Calu3 (cell line): ENCODE measurements around the gene SDC4. TPM values are rescaled to one million over a fixed set of nuclear protein-coding genes. Genes with fewer than 3 reads are reported as not detected.

Experiments
- Bru-seq: library from RNA; stranded (reverse); fragments of 400-500 nt; gene quantifications from one replicate; lab custom pipeline; 2021; lab: Mats Ljungman, UMichigan
- BruChase-seq, 2 experiments: library from RNA; stranded (reverse); fragments of 400-500 nt; gene quantifications; one replicate each; lab custom pipeline; 2021; lab: Mats Ljungman, UMichigan
- BruUV-seq: library from RNA; stranded (reverse); fragments of 400-500 nt; replicated peaks from 2 replicates; lab custom pipeline; 2021; lab: Mats Ljungman, UMichigan
- CTCF ChIA-PET: fragments of 300-600 bp; sonication (Branson Sonifier 250); formaldehyde crosslinking; loops from one replicate; lab custom pipeline; 2022; ENCODE audit warnings: antibody characterized with exemption; lab: Charles Lee
- DNase-seq: peaks from one replicate; pipeline ENCODE4 v3.0.0; 2022
- H3K27ac Mint-ChIP-seq: one replicate; pipeline ENCODE4 v1.8.0; 2022; ENCODE audit warnings: mixed read lengths; ENCODE audit not compliant: unreplicated experiment
- H3K27me3 Mint-ChIP-seq: one replicate; pipeline ENCODE4 v1.8.0; 2022; ENCODE audit warnings: mixed read lengths; ENCODE audit not compliant: unreplicated experiment
- H3K36me3 Mint-ChIP-seq: one replicate; pipeline ENCODE4 v1.8.0; 2022; ENCODE audit warnings: mild to moderate bottlenecking, moderate library complexity, mixed read lengths; ENCODE audit not compliant: insufficient read depth, unreplicated experiment
- H3K4me1 Mint-ChIP-seq: one replicate; pipeline ENCODE4 v1.8.0; 2022; ENCODE audit warnings: mild to moderate bottlenecking, low read depth, mixed read lengths; ENCODE audit not compliant: unreplicated experiment
- H3K4me3 Mint-ChIP-seq: one replicate; pipeline ENCODE4 v1.8.0; 2022; ENCODE audit warnings: mild to moderate bottlenecking, low read depth, moderate library complexity, mixed read lengths; ENCODE audit not compliant: unreplicated experiment
- H3K9me3 Mint-ChIP-seq: one replicate; pipeline ENCODE4 v1.8.0; 2022; ENCODE audit warnings: low read depth, mixed read lengths; ENCODE audit not compliant: unreplicated experiment
- intact Hi-C: fragments of 100-400 bp; cut with micrococcal nuclease; formaldehyde crosslinking; loops from one replicate; pipeline ENCODE4 v1.10.0; 2022; ENCODE audit not compliant: unreplicated experiment
- long read RNA-seq: library from polyadenylated mRNA; stranded (forward); transcript quantifications from one replicate; pipeline ENCODE4 v2.0.0, GENCODE V29; 2022
- total RNA-seq: library from RNA; stranded (reverse); gene quantifications from 2 replicates; pipeline ENCODE4 v1.2.3, GENCODE V29; 2022
- TF ChIP-seq, protein P1 (sequence below): fragments of 200-600 bp; IDR thresholded peaks from one replicate; pipeline ENCODE4 v1.8.0; 2022; ENCODE audit warnings: antibody characterized with exemption; ENCODE audit not compliant: unreplicated experiment

Gene SDC4, protein sequence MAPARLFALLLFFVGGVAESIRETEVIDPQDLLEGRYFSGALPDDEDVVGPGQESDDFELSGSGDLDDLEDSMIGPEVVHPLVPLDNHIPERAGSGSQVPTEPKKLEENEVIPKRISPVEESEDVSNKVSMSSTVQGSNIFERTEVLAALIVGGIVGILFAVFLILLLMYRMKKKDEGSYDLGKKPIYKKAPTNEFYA
- total RNA-seq = 238 and 256 TPM in 2 replicates
- Bru-seq, nascent RNA = percentile 98 among the genes with signal in this experiment
- percentile 99 among the genes with signal in this experiment for BruChase-seq, experiment 1, labeled RNA remaining after a 6-hour chase
- BruChase-seq, experiment 2, labeled RNA remaining after a 2-hour chase = percentile 99 among the genes with signal in this experiment
- long read RNA-seq, transcript SDC4-201 (5 exons, 2,613 nt) = major isoform, 28 of 100 reads
- long read RNA-seq, partial matches to known transcripts = 70 of 100 reads
- long read RNA-seq, other reads (novel, unspliced or antisense) = 2 of 100 reads

DNA sequence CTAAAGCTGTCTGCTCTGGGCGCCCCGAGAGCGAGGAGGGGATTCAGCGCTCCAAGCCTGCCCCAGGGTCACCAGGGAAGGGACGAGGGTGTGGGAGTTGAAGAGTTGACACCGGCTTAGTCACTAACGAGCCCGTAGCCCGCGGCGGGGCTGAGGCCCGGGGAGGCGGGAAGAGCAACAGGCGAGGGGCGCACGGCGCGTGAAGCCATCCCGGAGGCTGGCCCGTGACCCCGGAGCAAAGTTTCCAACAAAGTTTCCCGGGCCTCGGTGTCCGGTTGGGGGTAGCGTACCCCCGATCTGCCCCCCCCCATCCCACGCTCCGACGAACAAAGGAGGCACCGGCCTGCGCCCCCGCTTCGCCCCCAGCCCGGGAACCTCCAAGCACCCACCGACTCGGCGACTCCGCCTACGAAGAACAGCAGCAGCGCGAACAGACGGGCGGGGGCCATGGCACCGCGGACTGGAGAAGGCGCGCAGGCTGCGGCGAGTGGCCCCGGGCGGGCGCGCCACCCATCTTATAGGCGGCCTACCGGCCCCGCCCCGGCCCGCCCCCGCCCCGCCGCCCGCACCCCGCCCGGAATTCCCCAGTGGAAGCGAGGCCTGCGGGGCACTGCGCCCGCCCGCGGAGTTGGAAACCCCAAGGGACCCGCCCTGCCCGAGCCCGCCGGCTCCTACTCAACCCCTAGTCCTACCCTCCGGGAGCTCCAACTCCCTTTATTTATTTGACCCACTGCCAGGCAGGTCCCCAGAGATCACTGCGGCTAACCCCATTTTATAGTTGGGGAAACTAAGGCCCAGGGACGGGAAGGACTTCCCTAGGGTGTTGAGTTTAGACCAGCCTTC lies at the start of gene SDC4:
Gene SDC4 (minus strand): TSS at position 489 of the 843 bp plus-strand sequence. CDS start 40 bp downstream, at position 449.
- Mint-ChIP-seq H3K36me3 (peaks cover 60% of the 10 kb centered on the region), H3K4me1 (peaks cover 30% of the 10 kb centered on the region), H3K9me3 (no peaks in the 10 kb centered on the region), H3K27me3 (no peaks in the 10 kb centered on the region), H3K4me3 (peak within 1 kb of the TSS; percentile 95), H3K27ac (peak within 1 kb of the TSS; percentile 99)
- CTCF ChIA-PET = interaction anchor here (0.9 to 5.3 kb wide), 7 partner anchors 11 to 184 kb away, joined by 3 to 51 read pairs (median 11); partner anchors contain the start of gene SYS1
- no TSS peak for BruUV-seq
- DNase-seq = peak; percentile 89
- TF ChIP-seq, protein P1, sequence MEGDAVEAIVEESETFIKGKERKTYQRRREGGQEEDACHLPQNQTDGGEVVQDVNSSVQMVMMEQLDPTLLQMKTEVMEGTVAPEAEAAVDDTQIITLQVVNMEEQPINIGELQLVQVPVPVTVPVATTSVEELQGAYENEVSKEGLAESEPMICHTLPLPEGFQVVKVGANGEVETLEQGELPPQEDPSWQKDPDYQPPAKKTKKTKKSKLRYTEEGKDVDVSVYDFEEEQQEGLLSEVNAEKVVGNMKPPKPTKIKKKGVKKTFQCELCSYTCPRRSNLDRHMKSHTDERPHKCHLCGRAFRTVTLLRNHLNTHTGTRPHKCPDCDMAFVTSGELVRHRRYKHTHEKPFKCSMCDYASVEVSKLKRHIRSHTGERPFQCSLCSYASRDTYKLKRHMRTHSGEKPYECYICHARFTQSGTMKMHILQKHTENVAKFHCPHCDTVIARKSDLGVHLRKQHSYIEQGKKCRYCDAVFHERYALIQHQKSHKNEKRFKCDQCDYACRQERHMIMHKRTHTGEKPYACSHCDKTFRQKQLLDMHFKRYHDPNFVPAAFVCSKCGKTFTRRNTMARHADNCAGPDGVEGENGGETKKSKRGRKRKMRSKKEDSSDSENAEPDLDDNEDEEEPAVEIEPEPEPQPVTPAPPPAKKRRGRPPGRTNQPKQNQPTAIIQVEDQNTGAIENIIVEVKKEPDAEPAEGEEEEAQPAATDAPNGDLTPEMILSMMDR = no peak
- intact Hi-C loops = no loop called here

DNA sequence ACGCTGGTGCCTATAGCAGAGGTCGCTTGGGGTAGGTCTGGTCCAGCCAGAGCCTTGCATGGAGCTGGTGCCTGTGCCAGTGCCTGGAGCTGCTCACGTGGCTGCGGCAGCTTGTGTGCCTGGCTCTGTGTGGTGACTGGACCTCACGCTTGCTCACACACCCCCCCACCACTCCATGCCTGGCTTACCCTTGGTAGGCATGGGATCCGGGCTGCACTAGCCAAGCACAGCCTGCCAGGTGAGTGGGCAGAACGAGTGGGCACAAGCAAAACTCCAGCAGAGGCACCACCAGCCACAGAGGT lies 46.8 kb upstream of the SDC4 start:
- Mint-ChIP-seq H3K4me3 (no peak overlapping the region), H3K9me3 (peaks cover 9% of the 10 kb centered on the region), H3K4me1 (no peaks in the 10 kb centered on the region), H3K27ac (no peak overlapping the region), H3K27me3 (no peaks in the 10 kb centered on the region), H3K36me3 (no peaks in the 10 kb centered on the region)
- TF ChIP-seq, protein P1 = no peak
- CTCF ChIA-PET = interaction anchor here (0.6 kb wide), 1 partner anchor 82 kb away, joined by 4 read pairs; no protein-coding TSS in a partner anchor
- no peak for DNase-seq
- intact Hi-C loops = no loop called here
- no TSS peak for BruUV-seq

GRCh38 chr20:45394221-45395113 lies 46.2 kb upstream of the SDC4 start:
- Mint-ChIP-seq H3K27ac (no peak overlapping the region), H3K27me3 (no peaks in the 10 kb centered on the region), H3K4me1 (no peaks in the 10 kb centered on the region), H3K4me3 (no peak overlapping the region), H3K9me3 (peaks cover 3% of the 10 kb centered on the region), H3K36me3 (no peaks in the 10 kb centered on the region)
- BruUV-seq = no TSS peak
- intact Hi-C loops = no loop called here
- CTCF ChIA-PET = interaction anchor here (0.6 to 0.7 kb wide), 2 partner anchors 12 to 82 kb away, joined by 3 to 4 read pairs; no protein-coding TSS in a partner anchor
- TF ChIP-seq, protein P1 = no peak
- DNase-seq = no peak
